Activated CD4-positive, CD25-positive, alpha-beta regulatory T cell treated with anti-CD3 and anti-CD28 coated beads, Interleukin-2, amount 50 U/mL, for 16 hours (primary cell): ENCODE measurements around the gene SLX1A.
"Not testable (repeated sequence)": the region's sequence is repeated elsewhere in the genome, so short reads cannot be mapped to it uniquely, and the experiment has no call there.

Experiments used
- DNase-seq: peaks from one replicate; pipeline ENCODE4 v3.0.0-alpha.2; 2020; ENCODE audit warnings: low read depth, low spot score

Gene SLX1A

GRCh38 chr16:30193615-30194014 is at the start of gene SLX1A, which contains the start of gene BOLA2B:
TSS of gene SLX1A (plus strand) at chr16:30193875. CDS start at chr16:30194085, 210 bp downstream.
TSS of gene BOLA2B (minus strand) at chr16:30193666. CDS start at chr16:30193595, 71 bp downstream.
- DNase-seq = not testable (repeated sequence)

GRCh38 chr16:30144017-30144416 is 49.7 kb upstream of the SLX1A start:
- DNase-seq = no peak

- no peak for DNase-seq
These were observed 48.8 kb upstream of the SLX1A start for GRCh38 chr16:30144917-30145316.

GRCh38 chr16:30145657-30146056 is 48.0 kb upstream of the SLX1A start:
- no peak for DNase-seq

- DNase-seq = no peak
These were observed 45.7 kb upstream of the SLX1A start for GRCh38 chr16:30147843-30148510.

- DNase-seq = no peak
These were observed 44.3 kb upstream of the SLX1A start for GRCh38 chr16:30149250-30149930.

GRCh38 chr16:30151091-30151490 is 42.6 kb upstream of the SLX1A start:
- no peak for DNase-seq

GRCh38 chr16:30152517-30152916 is 41.2 kb upstream of the SLX1A start:
- no peak for DNase-seq

- DNase-seq = no peak
These were observed 38.5 kb upstream of the SLX1A start for GRCh38 chr16:30155188-30155587.

- DNase-seq = no peak
These were observed 36.5 kb upstream of the SLX1A start for GRCh38 chr16:30157214-30157613.

- no peak for DNase-seq
These were observed 30.1 kb upstream of the SLX1A start for GRCh38 chr16:30163538-30163937.

GRCh38 chr16:30166202-30166902 is 27.3 kb upstream of the SLX1A start:
- no peak for DNase-seq

- not testable (repeated sequence) for DNase-seq
These were observed 24.9 kb upstream of the SLX1A start for GRCh38 chr16:30168746-30169145.

- DNase-seq = not testable (repeated sequence)
These were observed 24.3 kb upstream of the SLX1A start for GRCh38 chr16:30169416-30169815.

GRCh38 chr16:30170145-30170544 is 23.5 kb upstream of the SLX1A start:
- DNase-seq = not testable (repeated sequence)

GRCh38 chr16:30173054-30173453 is 20.6 kb upstream of the SLX1A start:
- no peak for DNase-seq

GRCh38 chr16:30176876-30177275 is 16.8 kb upstream of the SLX1A start:
- DNase-seq = not testable (repeated sequence)

- no peak for DNase-seq
These were observed 14.5 kb upstream of the SLX1A start for GRCh38 chr16:30179195-30179594.

- no peak for DNase-seq
These were observed 13.7 kb upstream of the SLX1A start for GRCh38 chr16:30179931-30180330.

GRCh38 chr16:30180741-30181140 is 12.9 kb upstream of the SLX1A start:
- no peak for DNase-seq

- peak; percentile 65 for DNase-seq
These were observed 10.2 kb upstream of the SLX1A start, which contains the start of gene CORO1A for GRCh38 chr16:30183233-30184095. TSS of gene CORO1A (plus strand) at chr16:30183602. CDS start at chr16:30185210, 1,608 bp downstream.
